Measurements from ENCODE around the gene SMARCD3. TPM values are rescaled to one million over a fixed set of nuclear protein-coding genes. Genes with fewer than 3 reads are reported as not detected.
A peak's percentile ranks its signal among the peaks of the same experiment; 100 is the strongest.

SMARCD3 gene
- total and polyA plus RNA-seq, 8 donors: 11.6 to 105 (median 30.3) TPM

DNA sequence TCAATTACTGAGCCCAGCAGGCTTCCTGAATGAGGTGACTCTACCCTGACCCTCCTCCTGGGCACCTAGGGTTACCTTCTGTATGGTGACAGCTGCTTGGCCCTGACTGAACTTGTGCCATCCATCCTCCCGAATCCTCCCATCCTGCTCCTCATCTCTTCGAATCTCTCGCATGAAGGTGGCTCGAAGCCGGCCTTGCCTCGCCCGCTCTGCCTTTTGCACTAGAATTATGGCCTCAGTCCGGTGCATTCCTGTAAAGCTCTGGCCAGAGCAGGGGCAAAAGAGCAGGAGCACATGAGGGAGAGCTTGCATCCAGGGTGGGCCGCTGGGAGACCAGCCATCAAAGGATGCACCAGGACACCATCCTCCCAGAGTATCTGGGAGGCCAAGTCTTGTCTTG, 45.7 kb downstream of the SMARCD3 start:
- H3K27ac ChIP-seq: no peak overlapping the region

GRCh38 chr7:151201751-151202150, 46.7 kb downstream of the SMARCD3 start:
- intact Hi-C loops (cut with DNase I; ENCODE audit: low total_unique reads): no loop called here
- no peaks in the 10 kb centered on the region for H3K9me3 ChIP-seq
- TF ChIP-seq POLR2A (IDR thresholded peaks at IDR 0.05): no peak
- no peak for TF ChIP-seq POLR2AphosphoS5 (IDR thresholded peaks at IDR 0.05)
- no peak for TF ChIP-seq EP300 (IDR thresholded peaks at IDR 0.05)
- TF ChIP-seq, protein P1, sequence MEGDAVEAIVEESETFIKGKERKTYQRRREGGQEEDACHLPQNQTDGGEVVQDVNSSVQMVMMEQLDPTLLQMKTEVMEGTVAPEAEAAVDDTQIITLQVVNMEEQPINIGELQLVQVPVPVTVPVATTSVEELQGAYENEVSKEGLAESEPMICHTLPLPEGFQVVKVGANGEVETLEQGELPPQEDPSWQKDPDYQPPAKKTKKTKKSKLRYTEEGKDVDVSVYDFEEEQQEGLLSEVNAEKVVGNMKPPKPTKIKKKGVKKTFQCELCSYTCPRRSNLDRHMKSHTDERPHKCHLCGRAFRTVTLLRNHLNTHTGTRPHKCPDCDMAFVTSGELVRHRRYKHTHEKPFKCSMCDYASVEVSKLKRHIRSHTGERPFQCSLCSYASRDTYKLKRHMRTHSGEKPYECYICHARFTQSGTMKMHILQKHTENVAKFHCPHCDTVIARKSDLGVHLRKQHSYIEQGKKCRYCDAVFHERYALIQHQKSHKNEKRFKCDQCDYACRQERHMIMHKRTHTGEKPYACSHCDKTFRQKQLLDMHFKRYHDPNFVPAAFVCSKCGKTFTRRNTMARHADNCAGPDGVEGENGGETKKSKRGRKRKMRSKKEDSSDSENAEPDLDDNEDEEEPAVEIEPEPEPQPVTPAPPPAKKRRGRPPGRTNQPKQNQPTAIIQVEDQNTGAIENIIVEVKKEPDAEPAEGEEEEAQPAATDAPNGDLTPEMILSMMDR (IDR thresholded peaks at IDR 0.05): no peak
- no peak for DNase-seq
- no peak overlapping the region for H3K4me3 ChIP-seq
- peaks cover 0 to 11% (median 5%) of the 10 kb centered on the region in 4 donors for H3K4me1 ChIP-seq
- peaks cover 0 to 52% (median 19%) of the 10 kb centered on the region in 3 donors for H3K27me3 ChIP-seq
- no peaks in the 10 kb centered on the region for H3K36me3 ChIP-seq
- H3K27ac ChIP-seq: no peak overlapping the region
- WGBS, 5 donors: 81 to 85% (median 83%) methylated on average over 4 of the region's 4 CpGs

More for the DNA sequence above, 45.7 kb downstream of the SMARCD3 start:
- Histone ChIP-seq H3K27me3 (peaks cover 0 to 51% (median 21%) of the 10 kb centered on the region in 3 donors), H3K36me3 (no peaks in the 10 kb centered on the region), H3K4me1 (peaks cover 0 to 11% (median 5%) of the 10 kb centered on the region in 4 donors), H3K9me3 (no peaks in the 10 kb centered on the region), H3K4me3 (no peak overlapping the region)
- TF ChIP-seq, protein P1 (IDR thresholded peaks at IDR 0.05): no peak
- no peak for TF ChIP-seq POLR2AphosphoS5 (IDR thresholded peaks at IDR 0.05)
- intact Hi-C loops (cut with DNase I; ENCODE audit: low total_unique reads): no loop called here
- 93 to 98% (median 94%) methylated on average over 9 of the region's 9 CpGs for WGBS, 5 donors
- no peak for DNase-seq

DNA sequence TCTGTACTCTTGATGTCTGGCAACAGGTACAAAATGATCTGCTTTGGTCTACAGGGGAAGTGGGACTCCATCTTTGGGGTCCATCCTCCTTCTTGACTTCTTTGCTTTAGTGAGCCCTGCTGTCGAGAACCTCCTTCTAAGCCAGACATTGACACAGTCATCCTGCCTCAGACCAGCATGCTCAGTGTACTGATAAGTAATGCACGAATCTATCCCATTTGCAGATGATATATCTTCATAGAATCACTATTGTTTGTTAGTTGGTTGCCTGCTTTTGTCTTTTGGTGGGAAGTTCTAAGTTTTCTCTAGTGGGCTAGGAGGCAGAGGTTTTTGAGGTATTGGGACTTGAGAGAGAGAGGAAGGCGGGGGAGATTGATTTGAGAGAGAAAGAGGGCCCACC, 47.1 kb downstream of the SMARCD3 start:
- TF ChIP-seq EP300 (IDR thresholded peaks at IDR 0.05): no peak
- Histone ChIP-seq H3K9me3 (no peaks in the 10 kb centered on the region), H3K4me1 (peaks cover 0 to 11% (median 5%) of the 10 kb centered on the region in 4 donors), H3K27ac (no peak overlapping the region), H3K36me3 (no peaks in the 10 kb centered on the region), H3K4me3 (no peak overlapping the region), H3K27me3 (peaks cover 0 to 52% (median 18%) of the 10 kb centered on the region in 3 donors)
- 65 to 81% (median 71%) methylated on average over 3 of the region's 3 CpGs for WGBS, 5 donors
- no peak for DNase-seq
- intact Hi-C loops (cut with DNase I; ENCODE audit: low total_unique reads): no loop called here

GRCh38 chr7:151198945-151199848, 49.3 kb downstream of the SMARCD3 start:
- Histone ChIP-seq H3K27me3 (peaks cover 0 to 51% (median 2%) of the 10 kb centered on the region in 3 donors), H3K4me1 (peaks cover 0 to 11% (median 5%) of the 10 kb centered on the region in 4 donors), H3K4me3 (no peak overlapping the region), H3K36me3 (no peaks in the 10 kb centered on the region), H3K27ac (no peak overlapping the region), H3K9me3 (no peaks in the 10 kb centered on the region)
- peak in 1 of 2 donors; percentile 80 for DNase-seq
- TF ChIP-seq EP300 (IDR thresholded peaks at IDR 0.05) (no peak), POLR2AphosphoS5 (IDR thresholded peaks at IDR 0.05) (no peak), POLR2A (IDR thresholded peaks at IDR 0.05) (no peak)
- TF ChIP-seq, protein P1 (IDR thresholded peaks at IDR 0.05): no peak
- intact Hi-C loops (cut with DNase I; ENCODE audit: low total_unique reads): no loop called here
- 43 to 59% (median 52%) methylated on average over 12 to 30 of the region's 30 CpGs for WGBS, 5 donors

- Histone ChIP-seq H3K27ac (no peak overlapping the region), H3K4me1 (peaks cover 0 to 11% (median 5%) of the 10 kb centered on the region in 4 donors), H3K36me3 (no peaks in the 10 kb centered on the region), H3K27me3 (peaks cover 0 to 43% (median 0%) of the 10 kb centered on the region in 3 donors), H3K9me3 (no peaks in the 10 kb centered on the region), H3K4me3 (no peak overlapping the region)
- no peak for DNase-seq
- intact Hi-C loops (cut with DNase I; ENCODE audit: low total_unique reads): no loop called here
- no peak for TF ChIP-seq EP300 (IDR thresholded peaks at IDR 0.05)
Measured at GRCh38 chr7:151197932-151198331, 50.6 kb downstream of the SMARCD3 start.
